Measurements from ENCODE around the gene PTPMT1.

PTPMT1 gene

DNA sequence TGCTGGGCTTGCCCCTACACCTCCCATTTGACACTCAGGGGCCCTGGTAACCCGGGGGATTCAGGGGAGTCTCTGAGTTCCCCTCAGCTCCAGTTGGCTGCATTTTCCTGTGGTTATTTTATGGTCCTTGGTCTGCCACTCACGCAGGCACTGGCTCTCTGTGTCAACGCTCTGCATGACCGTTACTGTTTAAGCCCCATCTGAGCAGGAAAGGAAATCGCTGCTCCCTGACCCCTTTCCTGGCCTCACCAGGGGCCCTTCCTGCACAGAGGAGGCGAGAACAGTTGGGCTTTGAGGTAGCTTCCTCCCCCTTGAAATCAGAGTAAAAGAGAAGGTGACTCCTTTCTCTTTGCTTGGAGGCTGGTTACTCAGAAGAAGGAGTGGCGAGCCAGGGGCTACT is 26.4 kb downstream of the PTPMT1 start:
- Histone ChIP-seq H3K4me1 (ENCODE audit: control extremely low read depth in 1 of 4, control insufficient read depth in 4 of 4, insufficient read depth in 4 of 4, low read length in 3 of 4) (peaks cover 8 to 78% (median 76%) of the 10 kb centered on the region in 4 experiments), H3K27ac (ENCODE audit: insufficient read depth in 1 of 2, low read depth in 1 of 2, low read length in 2 of 2, poor library complexity in 1 of 2, severe bottlenecking in 2 of 2) (peak overlapping the region; percentile 52 to 58), H3K4me3 (ENCODE audit: control insufficient read depth in 1 of 7, extremely low read depth in 1 of 7, insufficient read depth in 4 of 7, low read depth in 2 of 7, low read length in 6 of 7) (peak overlapping the region in 5 of 7 experiments; percentile 19 to 88 (median 48)), H3K36me3 (ENCODE audit: control insufficient read depth in 4 of 4, insufficient read depth in 4 of 4, low read length in 3 of 4) (peaks cover 0 to 29% (median 9%) of the 10 kb centered on the region in 4 experiments), H3K9me3 (ENCODE audit: control extremely low read depth in 1 of 5, control insufficient read depth in 4 of 5, insufficient read depth in 2 of 5, low read depth in 1 of 5, low read length in 4 of 5) (no peaks in the 10 kb centered on the region), H3K27me3 (replicated peaks in 2 of 5; ENCODE audit: control insufficient read depth in 4 of 5, insufficient read depth in 5 of 5, low read length in 4 of 5) (no peaks in the 10 kb centered on the region)
- ChIA-PET CTCF (interaction anchor here (0.7 to 2.3 kb wide), 8 partner anchors 10 to 328 kb away, joined by 3 to 12 read pairs (median 3); no protein-coding TSS in a partner anchor), POLR2A (interaction anchor here (1.0 to 1.2 kb wide), 2 partner anchors 13 to 39 kb away, joined by 3 read pairs; partner anchors contain the start of genes CELF1, KBTBD4 and NDUFS3)
- DNase-seq: peak; percentile 47 to 88 (median 85)
- WGBS (ENCODE audit: insufficient coverage): 6% methylated on average over 7 of the region's 7 CpGs

DNA sequence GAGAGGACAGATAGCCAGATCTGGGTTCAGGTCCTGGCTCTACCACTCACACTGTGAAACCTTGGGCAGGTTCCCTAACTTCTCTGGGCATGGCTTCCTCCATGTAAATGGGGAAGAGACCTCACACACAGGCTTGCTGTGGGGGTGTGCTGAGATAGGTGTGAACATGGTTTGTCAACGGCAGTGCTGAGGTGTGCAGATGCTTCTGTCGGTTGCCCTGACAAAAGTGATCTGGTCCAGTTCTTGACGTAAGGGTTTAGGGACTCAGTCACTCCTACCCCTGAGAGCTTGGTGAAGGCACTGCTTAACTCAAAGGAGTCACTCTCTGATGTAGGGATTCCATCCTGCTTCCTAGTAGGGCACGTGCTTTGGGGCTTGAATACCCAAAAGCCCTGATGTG is 26.9 kb downstream of the PTPMT1 start:
- peak in 2 of 3 donors; percentile 32 to 53 for DNase-seq
- POLR2A ChIA-PET: interaction anchor here (1.2 kb wide), 1 partner anchor 14 kb away, joined by 3 read pairs; the partner anchor contains the start of genes KBTBD4 and NDUFS3
- WGBS (ENCODE audit: insufficient coverage): 69% methylated on average over 3 of the region's 4 CpGs
- Histone ChIP-seq H3K27me3 (replicated peaks in 2 of 5; ENCODE audit: control insufficient read depth in 4 of 5, insufficient read depth in 5 of 5, low read length in 4 of 5) (no peaks in the 10 kb centered on the region), H3K27ac (ENCODE audit: insufficient read depth in 1 of 2, low read depth in 1 of 2, low read length in 2 of 2, poor library complexity in 1 of 2, severe bottlenecking in 2 of 2) (peak overlapping the region in 1 of 2 experiments; percentile 1), H3K4me3 (ENCODE audit: control insufficient read depth in 1 of 7, extremely low read depth in 1 of 7, insufficient read depth in 4 of 7, low read depth in 2 of 7, low read length in 6 of 7) (peak overlapping the region in 4 of 7 experiments; percentile 38 to 88 (median 56)), H3K36me3 (ENCODE audit: control insufficient read depth in 4 of 4, insufficient read depth in 4 of 4, low read length in 3 of 4) (peaks cover 0 to 25% (median 9%) of the 10 kb centered on the region in 4 experiments), H3K9me3 (ENCODE audit: control extremely low read depth in 1 of 5, control insufficient read depth in 4 of 5, insufficient read depth in 2 of 5, low read depth in 1 of 5, low read length in 4 of 5) (no peaks in the 10 kb centered on the region), H3K4me1 (ENCODE audit: control extremely low read depth in 1 of 4, control insufficient read depth in 4 of 4, insufficient read depth in 4 of 4, low read length in 3 of 4) (peaks cover 8 to 74% (median 72%) of the 10 kb centered on the region in 4 experiments)
- CTCF ChIA-PET: interaction anchor here (0.7 to 2.3 kb wide), 10 partner anchors 11 to 328 kb away, joined by 3 to 12 read pairs (median 3); partner anchors contain the start of gene CELF1

DNA sequence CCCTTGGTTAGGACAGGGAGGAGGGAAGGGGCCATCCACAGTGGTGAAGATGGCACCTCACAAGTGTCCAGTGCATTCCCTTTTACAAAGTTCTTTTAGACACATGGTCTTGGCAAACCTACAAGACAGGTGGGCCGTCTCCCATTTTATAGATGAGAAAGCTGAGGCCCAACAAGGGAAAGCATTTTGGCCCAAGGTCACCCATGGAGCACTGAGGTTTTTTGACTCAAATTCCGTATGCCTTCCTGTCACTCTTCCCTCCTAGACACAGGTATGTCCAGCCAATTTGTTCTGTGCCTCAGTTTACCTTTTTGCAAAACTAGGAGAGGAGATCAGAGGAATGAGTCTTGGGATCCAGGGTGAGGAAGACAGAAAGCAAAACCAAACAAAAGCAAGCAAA is 27.6 kb downstream of the PTPMT1 start:
- Histone ChIP-seq H3K27ac (ENCODE audit: insufficient read depth in 1 of 2, low read depth in 1 of 2, low read length in 2 of 2, poor library complexity in 1 of 2, severe bottlenecking in 2 of 2) (no peak overlapping the region), H3K4me1 (ENCODE audit: control extremely low read depth in 1 of 4, control insufficient read depth in 4 of 4, insufficient read depth in 4 of 4, low read length in 3 of 4) (peaks cover 8 to 66% (median 65%) of the 10 kb centered on the region in 4 experiments), H3K9me3 (ENCODE audit: control extremely low read depth in 1 of 5, control insufficient read depth in 4 of 5, insufficient read depth in 2 of 5, low read depth in 1 of 5, low read length in 4 of 5) (no peaks in the 10 kb centered on the region), H3K27me3 (replicated peaks in 2 of 5; ENCODE audit: control insufficient read depth in 4 of 5, insufficient read depth in 5 of 5, low read length in 4 of 5) (no peaks in the 10 kb centered on the region), H3K4me3 (ENCODE audit: control insufficient read depth in 1 of 7, extremely low read depth in 1 of 7, insufficient read depth in 4 of 7, low read depth in 2 of 7, low read length in 6 of 7) (peak overlapping the region in 6 of 7 experiments; percentile 65 to 88 (median 74)), H3K36me3 (ENCODE audit: control insufficient read depth in 4 of 4, insufficient read depth in 4 of 4, low read length in 3 of 4) (peaks cover 0 to 22% (median 9%) of the 10 kb centered on the region in 4 experiments)
- CTCF ChIA-PET: interaction anchor here (0.6 to 2.3 kb wide), 6 partner anchors 13 to 140 kb away, joined by 3 to 12 read pairs (median 4); partner anchors contain the start of gene CELF1
- 79% methylated on average over 2 of the region's 2 CpGs for WGBS (ENCODE audit: insufficient coverage)
- DNase-seq: no peak
- POLR2A ChIA-PET: no interaction called here

DNA sequence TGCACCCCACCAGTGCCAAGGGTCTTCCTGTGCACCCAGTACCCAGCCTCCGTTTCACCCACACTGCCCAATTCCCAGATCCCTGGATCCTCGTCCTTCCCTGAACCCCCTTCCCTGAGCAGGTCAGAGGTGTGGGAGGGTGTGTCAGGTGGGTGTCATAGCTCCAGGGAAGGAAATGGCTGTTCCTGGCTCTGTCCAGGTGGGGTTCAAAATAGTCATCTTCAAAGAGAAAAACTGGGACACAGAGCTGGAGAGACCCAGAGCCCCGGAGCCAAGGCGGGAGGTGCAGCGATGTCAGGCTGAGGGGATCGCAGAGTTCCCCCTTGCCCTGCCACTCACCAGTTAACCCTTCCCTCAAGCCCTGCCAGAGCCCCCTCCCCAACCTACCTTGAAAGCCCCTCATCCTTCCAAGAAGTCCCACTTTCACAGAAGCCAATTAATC is 28.1 kb downstream of the PTPMT1 start:
- ChIA-PET POLR2A (interaction anchor here (0.6 kb wide), 2 partner anchors 34 to 87 kb away, joined by 3 to 5 read pairs; no protein-coding TSS in a partner anchor), CTCF (interaction anchor here (0.6 to 2.3 kb wide), 3 partner anchors 14 to 77 kb away, joined by 3 to 12 read pairs (median 4); partner anchors contain the start of gene CELF1)
- DNase-seq: no peak
- H3K4me1 ChIP-seq (ENCODE audit: control extremely low read depth in 1 of 4, control insufficient read depth in 4 of 4, insufficient read depth in 4 of 4, low read length in 3 of 4): peaks cover 8 to 61% (median 60%) of the 10 kb centered on the region in 4 experiments
- 3% methylated on average over 4 of the region's 6 CpGs for WGBS (ENCODE audit: insufficient coverage)
- H3K9me3 ChIP-seq (ENCODE audit: control extremely low read depth in 1 of 5, control insufficient read depth in 4 of 5, insufficient read depth in 2 of 5, low read depth in 1 of 5, low read length in 4 of 5): no peaks in the 10 kb centered on the region
- H3K36me3 ChIP-seq (ENCODE audit: control insufficient read depth in 4 of 4, insufficient read depth in 4 of 4, low read length in 3 of 4): peaks cover 0 to 18% (median 8%) of the 10 kb centered on the region in 4 experiments
- H3K4me3 ChIP-seq (ENCODE audit: control insufficient read depth in 1 of 7, extremely low read depth in 1 of 7, insufficient read depth in 4 of 7, low read depth in 2 of 7, low read length in 6 of 7): peak overlapping the region; percentile 53 to 88 (median 74)
- peak overlapping the region in 1 of 2 experiments; percentile 43 for H3K27ac ChIP-seq (ENCODE audit: insufficient read depth in 1 of 2, low read depth in 1 of 2, low read length in 2 of 2, poor library complexity in 1 of 2, severe bottlenecking in 2 of 2)
- no peaks in the 10 kb centered on the region for H3K27me3 ChIP-seq (replicated peaks in 2 of 5; ENCODE audit: control insufficient read depth in 4 of 5, insufficient read depth in 5 of 5, low read length in 4 of 5)

- Histone ChIP-seq H3K4me3 (ENCODE audit: control insufficient read depth in 1 of 7, extremely low read depth in 1 of 7, insufficient read depth in 4 of 7, low read depth in 2 of 7, low read length in 6 of 7) (peak within 1 kb of the TSS; percentile 53 to 88 (median 74)), H3K9me3 (ENCODE audit: control extremely low read depth in 1 of 5, control insufficient read depth in 4 of 5, insufficient read depth in 2 of 5, low read depth in 1 of 5, low read length in 4 of 5) (no peaks in the 10 kb centered on the region), H3K36me3 (ENCODE audit: control insufficient read depth in 4 of 4, insufficient read depth in 4 of 4, low read length in 3 of 4) (peaks cover 0 to 12% (median 5%) of the 10 kb centered on the region in 4 experiments), H3K27me3 (replicated peaks in 2 of 5; ENCODE audit: control insufficient read depth in 4 of 5, insufficient read depth in 5 of 5, low read length in 4 of 5) (no peaks in the 10 kb centered on the region), H3K4me1 (ENCODE audit: control extremely low read depth in 1 of 4, control insufficient read depth in 4 of 4, insufficient read depth in 4 of 4, low read length in 3 of 4) (peaks cover 8 to 54% (median 54%) of the 10 kb centered on the region in 4 experiments), H3K27ac (ENCODE audit: insufficient read depth in 1 of 2, low read depth in 1 of 2, low read length in 2 of 2, poor library complexity in 1 of 2, severe bottlenecking in 2 of 2) (peak within 1 kb of the TSS in 1 of 2 experiments; percentile 43)
- POLR2A ChIA-PET: interaction anchor here (0.6 kb wide), 2 partner anchors 33 to 88 kb away, joined by 3 to 5 read pairs; no protein-coding TSS in a partner anchor
- DNase-seq: peak in 1 of 3 donors; percentile 49
- CTCF ChIA-PET: interaction anchor here (1.2 to 1.6 kb wide), 2 partner anchors 23 to 103 kb away, joined by 4 to 10 read pairs; no protein-coding TSS in a partner anchor
- 5% methylated on average over 41 of the region's 48 CpGs for WGBS (ENCODE audit: insufficient coverage)
Measured at GRCh38 chr11:47593934-47594855, 28.8 kb downstream of the PTPMT1 start, which contains the start of gene C1QTNF4. TSS of gene C1QTNF4 (minus strand) at chr11:47594411. CDS start at chr11:47590810, 3,601 bp downstream.

DNA sequence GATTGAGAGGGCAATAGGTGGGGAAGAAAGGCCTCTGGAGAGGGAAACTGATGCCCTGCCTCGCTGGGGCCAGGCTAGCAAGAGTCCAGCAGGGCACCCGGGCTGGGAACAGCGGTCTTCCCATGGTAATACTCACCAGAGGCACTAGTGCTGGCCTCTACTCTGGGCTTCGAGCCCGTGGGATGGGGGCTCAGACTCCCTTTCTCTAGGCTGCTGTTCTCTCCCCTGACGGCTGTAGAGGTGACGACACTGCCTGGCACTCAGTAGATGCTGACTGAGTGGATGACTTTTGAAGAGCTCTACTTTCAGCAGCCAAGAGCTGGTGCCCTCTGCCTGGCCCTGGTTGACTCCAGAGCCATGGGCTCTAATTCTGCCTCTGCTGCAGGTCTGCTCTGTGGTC is 29.6 kb downstream of the PTPMT1 start:
- CTCF ChIA-PET: interaction anchor here (0.9 to 1.6 kb wide), 3 partner anchors 22 to 365 kb away, joined by 3 to 10 read pairs (median 4); no protein-coding TSS in a partner anchor
- POLR2A ChIA-PET: no interaction called here
- Histone ChIP-seq H3K4me1 (ENCODE audit: control extremely low read depth in 1 of 4, control insufficient read depth in 4 of 4, insufficient read depth in 4 of 4, low read length in 3 of 4) (peaks cover 8 to 48% (median 46%) of the 10 kb centered on the region in 4 experiments), H3K9me3 (ENCODE audit: control extremely low read depth in 1 of 5, control insufficient read depth in 4 of 5, insufficient read depth in 2 of 5, low read depth in 1 of 5, low read length in 4 of 5) (no peaks in the 10 kb centered on the region), H3K4me3 (ENCODE audit: control insufficient read depth in 1 of 7, extremely low read depth in 1 of 7, insufficient read depth in 4 of 7, low read depth in 2 of 7, low read length in 6 of 7) (no peak overlapping the region), H3K27ac (ENCODE audit: insufficient read depth in 1 of 2, low read depth in 1 of 2, low read length in 2 of 2, poor library complexity in 1 of 2, severe bottlenecking in 2 of 2) (no peak overlapping the region), H3K36me3 (ENCODE audit: control insufficient read depth in 4 of 4, insufficient read depth in 4 of 4, low read length in 3 of 4) (peaks cover 0 to 3% (median under 1%) of the 10 kb centered on the region in 4 experiments), H3K27me3 (replicated peaks in 2 of 5; ENCODE audit: control insufficient read depth in 4 of 5, insufficient read depth in 5 of 5, low read length in 4 of 5) (no peaks in the 10 kb centered on the region)
- 94% methylated on average over 6 of the region's 7 CpGs for WGBS (ENCODE audit: insufficient coverage)
- DNase-seq: no peak

Data from common myeloid progenitor, CD34-positive (primary cell).